ENCODE results near the gene MSMO1. TPM values are rescaled to one million over a fixed set of nuclear protein-coding genes. Genes with fewer than 3 reads are reported as not detected.

MSMO1 gene
- total RNA-seq, 4 donors from 2014 or later: 10.7 to 148 (median 111) TPM

DNA sequence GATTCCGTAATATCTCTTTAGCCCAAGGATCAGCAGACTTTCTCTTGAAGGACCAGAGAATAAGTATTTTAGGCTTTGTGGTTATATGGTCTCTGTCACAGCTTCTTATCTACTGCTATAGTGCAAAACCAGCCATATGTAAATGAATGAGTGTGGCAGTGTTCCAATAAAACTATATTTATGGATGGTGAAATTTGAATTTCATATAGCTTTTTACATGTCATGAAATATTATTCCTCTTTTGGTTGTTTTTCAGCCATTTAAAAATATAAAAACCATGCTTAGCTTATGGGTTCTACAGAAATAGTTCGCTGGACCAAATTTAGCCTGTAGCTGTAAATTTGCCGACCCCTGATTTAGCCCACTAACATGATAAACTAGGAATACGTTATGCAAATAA, 18.0 kb upstream of the MSMO1 start:
- no peak for TF ChIP-seq POLR2A (IDR thresholded peaks at IDR 0.05)
- TF ChIP-seq, protein P1, sequence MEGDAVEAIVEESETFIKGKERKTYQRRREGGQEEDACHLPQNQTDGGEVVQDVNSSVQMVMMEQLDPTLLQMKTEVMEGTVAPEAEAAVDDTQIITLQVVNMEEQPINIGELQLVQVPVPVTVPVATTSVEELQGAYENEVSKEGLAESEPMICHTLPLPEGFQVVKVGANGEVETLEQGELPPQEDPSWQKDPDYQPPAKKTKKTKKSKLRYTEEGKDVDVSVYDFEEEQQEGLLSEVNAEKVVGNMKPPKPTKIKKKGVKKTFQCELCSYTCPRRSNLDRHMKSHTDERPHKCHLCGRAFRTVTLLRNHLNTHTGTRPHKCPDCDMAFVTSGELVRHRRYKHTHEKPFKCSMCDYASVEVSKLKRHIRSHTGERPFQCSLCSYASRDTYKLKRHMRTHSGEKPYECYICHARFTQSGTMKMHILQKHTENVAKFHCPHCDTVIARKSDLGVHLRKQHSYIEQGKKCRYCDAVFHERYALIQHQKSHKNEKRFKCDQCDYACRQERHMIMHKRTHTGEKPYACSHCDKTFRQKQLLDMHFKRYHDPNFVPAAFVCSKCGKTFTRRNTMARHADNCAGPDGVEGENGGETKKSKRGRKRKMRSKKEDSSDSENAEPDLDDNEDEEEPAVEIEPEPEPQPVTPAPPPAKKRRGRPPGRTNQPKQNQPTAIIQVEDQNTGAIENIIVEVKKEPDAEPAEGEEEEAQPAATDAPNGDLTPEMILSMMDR (IDR thresholded peaks at IDR 0.05): no peak
- Histone ChIP-seq H3K36me3 (peaks cover 0 to 11% (median 0%) of the 10 kb centered on the region in 3 donors), H3K4me1 (no peaks in the 10 kb centered on the region), H3K9me3 (no peaks in the 10 kb centered on the region), H3K4me3 (no peak overlapping the region), H3K27me3 (no peaks in the 10 kb centered on the region), H3K27ac (no peak overlapping the region)
- DNase-seq: no peak

DNA sequence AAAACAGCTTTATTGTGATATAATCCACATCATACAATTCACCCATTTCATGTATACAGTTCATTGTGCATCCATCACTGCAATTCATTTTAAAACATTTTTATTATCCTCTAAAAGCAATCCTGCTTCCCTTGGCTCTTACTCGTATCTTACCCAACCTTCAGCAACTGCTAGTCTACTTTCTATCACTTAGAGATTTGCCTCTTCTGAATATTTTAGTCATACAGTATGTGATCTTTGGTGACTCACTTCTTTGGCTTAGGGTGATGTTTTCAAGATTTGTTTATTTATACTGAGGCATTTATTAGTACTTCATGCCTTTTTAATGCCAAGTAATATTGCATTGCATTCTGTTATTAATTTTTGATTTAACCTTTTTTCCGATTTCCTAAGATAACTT, 15.0 kb upstream of the MSMO1 start:
- no peaks in the 10 kb centered on the region for H3K9me3 ChIP-seq
- H3K27ac ChIP-seq: no peak overlapping the region
- peaks cover 0 to 11% (median 0%) of the 10 kb centered on the region in 3 donors for H3K36me3 ChIP-seq
- no peak overlapping the region for H3K4me3 ChIP-seq
- no peaks in the 10 kb centered on the region for H3K4me1 ChIP-seq
- TF ChIP-seq, protein P1 (IDR thresholded peaks at IDR 0.05): no peak
- TF ChIP-seq POLR2A (IDR thresholded peaks at IDR 0.05): no peak
- DNase-seq: no peak
- H3K27me3 ChIP-seq: no peaks in the 10 kb centered on the region

DNA sequence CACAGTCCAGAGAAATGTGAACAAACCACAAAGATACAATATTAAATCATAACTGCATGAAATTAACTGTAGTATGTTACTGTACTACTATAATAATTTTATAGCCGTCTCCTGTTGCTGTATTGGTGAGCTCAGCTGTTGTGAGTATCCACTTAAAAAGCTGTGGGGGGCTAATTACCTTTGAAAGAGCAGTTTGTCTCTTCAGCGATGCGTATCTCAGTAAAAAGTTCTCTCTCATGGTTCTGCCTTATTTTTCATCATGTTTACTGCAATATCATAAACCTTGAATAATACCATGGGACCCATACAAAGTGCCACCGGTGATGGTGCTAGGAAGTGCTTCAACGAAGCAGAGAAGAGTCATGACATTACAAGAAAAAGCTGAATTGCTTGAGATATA, 8.4 kb upstream of the MSMO1 start:
- no peaks in the 10 kb centered on the region for H3K27me3 ChIP-seq
- H3K4me3 ChIP-seq: no peak overlapping the region
- TF ChIP-seq, protein P1 (IDR thresholded peaks at IDR 0.05): no peak
- no peak for TF ChIP-seq POLR2A (IDR thresholded peaks at IDR 0.05)
- H3K9me3 ChIP-seq: no peaks in the 10 kb centered on the region
- no peaks in the 10 kb centered on the region for H3K36me3 ChIP-seq
- no peak for DNase-seq
- H3K27ac ChIP-seq: no peak overlapping the region
- H3K4me1 ChIP-seq: no peaks in the 10 kb centered on the region

DNA sequence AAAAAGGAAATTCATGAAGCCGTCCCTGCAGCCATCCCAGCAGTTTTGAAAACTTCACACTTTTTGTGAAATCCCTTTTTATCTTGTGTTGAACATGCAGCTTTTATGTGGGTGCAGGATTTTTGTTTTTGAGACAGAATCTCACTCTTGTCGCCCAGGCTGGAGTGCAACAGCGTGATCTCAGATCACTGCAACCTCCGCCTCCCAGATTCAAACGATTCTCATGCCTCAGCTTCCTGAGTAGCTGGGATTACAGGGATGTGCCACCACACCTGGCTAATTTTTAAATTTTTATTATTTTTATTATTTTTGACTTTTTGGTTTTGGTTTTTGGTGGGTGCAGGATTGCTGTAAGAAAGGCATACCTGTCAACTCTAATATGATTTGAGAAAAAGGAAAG, 8.0 kb upstream of the MSMO1 start:
- no peaks in the 10 kb centered on the region for H3K36me3 ChIP-seq
- no peak for DNase-seq
- H3K4me1 ChIP-seq: no peaks in the 10 kb centered on the region
- TF ChIP-seq POLR2A (IDR thresholded peaks at IDR 0.05): no peak
- TF ChIP-seq, protein P1 (IDR thresholded peaks at IDR 0.05): no peak
- no peaks in the 10 kb centered on the region for H3K27me3 ChIP-seq
- H3K4me3 ChIP-seq: no peak overlapping the region
- H3K9me3 ChIP-seq: no peaks in the 10 kb centered on the region
- no peak overlapping the region for H3K27ac ChIP-seq

DNA sequence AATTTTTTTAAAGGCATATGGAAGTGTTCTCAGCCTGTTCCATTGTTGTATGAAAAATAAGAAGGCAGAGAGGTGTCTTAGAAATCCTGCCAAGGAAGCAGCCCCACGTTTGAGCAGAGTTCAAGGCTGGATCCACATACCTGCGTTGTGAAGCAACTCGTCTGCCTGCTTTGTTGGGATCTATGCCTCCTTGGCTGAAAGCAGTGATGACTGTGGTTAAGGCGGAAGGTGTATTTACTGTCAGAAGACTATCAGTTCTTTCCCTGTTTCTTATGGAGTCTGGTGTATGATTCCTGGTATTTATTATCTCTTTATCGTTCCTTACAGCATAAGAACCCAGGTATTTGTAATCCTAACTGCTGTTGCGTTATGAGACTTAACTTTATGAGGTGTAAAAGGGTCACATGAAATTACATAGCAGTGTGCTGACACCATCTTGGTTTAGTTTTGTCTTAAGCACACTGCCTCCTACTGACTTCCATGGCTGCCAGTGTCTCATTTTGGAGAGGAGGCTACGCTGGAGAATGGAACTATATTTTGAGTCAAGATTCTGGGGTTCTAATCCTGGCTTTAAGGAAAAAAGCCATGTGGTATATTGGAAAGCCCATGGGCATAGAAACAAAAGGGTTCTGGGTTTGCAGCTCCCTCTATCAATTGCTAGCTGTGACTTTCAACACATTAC, 3.1 kb upstream of the MSMO1 start:
- DNase-seq: no peak
- H3K27me3 ChIP-seq: no peaks in the 10 kb centered on the region
- H3K9me3 ChIP-seq: no peaks in the 10 kb centered on the region
- H3K4me3 ChIP-seq: no peak overlapping the region
- no peaks in the 10 kb centered on the region for H3K36me3 ChIP-seq
- H3K4me1 ChIP-seq: peaks cover 0 to 17% (median 0%) of the 10 kb centered on the region in 4 donors
- TF ChIP-seq, protein P1 (IDR thresholded peaks at IDR 0.05): no peak
- no peak for TF ChIP-seq POLR2A (IDR thresholded peaks at IDR 0.05)
- H3K27ac ChIP-seq: no peak overlapping the region

Measured in Peyer's patch (tissue), 4 donors.